Measurements from ENCODE around the gene KAZN. TPM values are rescaled to one million over a fixed set of nuclear protein-coding genes. Genes with fewer than 3 reads are reported as not detected.

The KAZN gene
- total and polyA plus RNA-seq, 2 of the 8 experiments (the other 6 are each of a cell fraction or from before 2014, with no cell fraction given) = 3.7 to 11.8 TPM

- no peak for TF ChIP-seq MAX (IDR thresholded peaks at IDR 0.05)
Measured at GRCh38 chr1:15120251-15120945, 521.9 kb downstream of the KAZN start (continued).
